Stimulated activated CD4-positive, alpha-beta T cell treated with anti-CD3 and anti-CD28 coated beads, TNF-alpha, amount 100 ng/mL, for 48 hours (primary cell): ENCODE data around the gene OR6X1.
"Not testable (repeated sequence)": the region's sequence is repeated elsewhere in the genome, so short reads cannot be mapped to it uniquely, and the experiment has no call there.

Experiments used
- DNase-seq, 3 donors: peaks; one replicate each; pipeline ENCODE4 v3.0.0-alpha.2; 2020; ENCODE audit warnings: low read depth in 3 of 3

Gene OR6X1

DNA sequence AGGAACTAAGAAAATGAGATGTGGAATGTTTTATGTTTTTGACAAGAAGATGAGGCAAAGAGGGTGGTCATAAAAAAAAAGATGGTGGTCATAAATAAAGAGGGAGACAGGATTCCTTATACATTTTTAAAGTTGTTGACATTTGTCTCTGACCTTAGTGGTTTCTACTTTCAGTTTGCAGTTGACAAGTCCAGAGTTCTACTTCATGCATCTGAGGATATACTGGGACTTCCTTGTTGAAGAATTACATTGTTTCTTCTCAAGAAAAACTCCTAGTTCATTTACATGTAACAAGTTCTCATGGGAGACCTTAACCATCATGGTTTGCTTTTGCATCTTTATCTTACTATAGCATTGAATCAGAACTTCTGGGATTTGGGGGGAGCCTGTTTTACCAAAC is 1.2 kb downstream of the OR6X1 start:
- DNase-seq: no peak

DNA sequence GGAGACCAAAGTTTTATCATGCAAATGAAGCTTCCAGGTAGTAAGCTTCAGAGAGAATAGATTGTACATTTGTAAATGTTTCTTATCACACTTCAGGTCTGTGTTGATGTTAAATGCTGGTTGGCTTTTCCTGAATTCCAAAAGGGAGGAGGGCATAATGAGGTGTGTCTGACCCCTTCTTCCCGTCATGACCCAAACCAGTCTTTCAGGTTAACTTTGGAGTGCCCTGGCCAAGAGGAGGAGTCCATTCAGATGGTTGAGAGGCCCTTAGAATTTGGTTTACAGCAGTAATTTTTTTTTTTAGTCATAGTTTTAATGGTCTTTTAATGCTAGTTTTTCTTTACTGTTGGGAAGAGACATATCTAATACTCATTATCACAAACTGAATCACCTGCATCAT is 2.5 kb downstream of the OR6X1 start:
- DNase-seq: no peak

GRCh38 chr11:123748349-123748748 is 6.0 kb downstream of the OR6X1 start:
- DNase-seq: not testable (repeated sequence)

- DNase-seq: no peak
Measured at GRCh38 chr11:123745764-123746451, 8.4 kb downstream of the OR6X1 start.

- no peak for DNase-seq
Measured at GRCh38 chr11:123742724-123743120, 11.6 kb downstream of the OR6X1 start.

DNA sequence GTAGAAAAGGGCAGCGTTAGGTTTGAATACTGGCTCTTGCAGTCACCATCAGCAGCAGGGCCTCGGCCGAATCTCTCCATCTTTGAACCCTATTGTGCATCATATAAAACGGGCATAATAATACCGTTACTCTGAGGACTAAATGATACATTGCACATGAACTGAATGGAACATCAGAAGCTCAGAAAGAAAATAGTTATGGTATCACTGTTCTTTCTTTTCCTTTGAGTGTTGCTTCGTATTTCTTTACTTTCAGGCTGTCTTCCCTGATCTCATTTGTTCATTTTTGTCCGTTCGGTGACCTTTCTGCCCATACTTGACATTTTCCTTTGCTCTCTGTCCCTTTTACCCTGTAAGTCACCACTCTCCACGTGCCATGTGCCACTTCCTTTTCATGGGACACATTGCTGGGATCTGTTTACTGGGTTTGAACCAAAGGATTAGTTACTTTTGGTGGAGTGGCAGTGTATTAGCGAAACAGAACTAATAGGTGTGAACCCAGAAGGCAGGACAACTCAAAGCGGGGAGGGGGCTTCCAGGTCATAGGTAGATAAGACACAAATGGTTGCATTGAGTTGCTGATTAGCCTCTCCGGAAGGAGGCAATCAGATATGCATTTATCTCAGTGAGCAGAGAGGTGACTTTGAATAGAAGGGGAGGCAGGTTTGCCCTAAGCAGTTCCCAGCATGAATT is 12.1 kb downstream of the OR6X1 start:
- DNase-seq: no peak

GRCh38 chr11:123741159-123742030 is 12.9 kb downstream of the OR6X1 start, which contains the start of gene ZNF202:
TSS of gene ZNF202 (minus strand) at chr11:123741660. CDS start at chr11:123730888, 10,772 bp downstream.
- peak; percentile 82 to 86 (median 85) for DNase-seq

DNA sequence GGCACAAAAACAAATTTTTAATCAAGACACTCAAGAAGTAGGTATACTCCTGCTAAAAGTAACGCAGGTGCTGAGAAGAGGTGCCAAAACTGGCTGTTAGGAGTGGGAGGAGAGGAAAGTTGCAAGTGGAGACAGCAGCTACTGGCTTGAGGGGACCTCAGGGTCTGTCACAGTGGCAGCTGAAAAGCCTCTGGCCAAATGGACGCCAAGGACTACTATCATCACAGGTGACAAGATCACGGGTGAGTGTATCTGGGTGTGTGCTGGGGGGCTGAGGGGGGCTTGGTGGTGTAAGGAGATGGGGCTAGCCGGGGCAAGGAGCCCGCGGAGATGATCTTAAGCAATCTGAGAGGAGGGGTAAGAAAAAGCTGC is 13.5 kb downstream of the OR6X1 start:
- no peak for DNase-seq

DNA sequence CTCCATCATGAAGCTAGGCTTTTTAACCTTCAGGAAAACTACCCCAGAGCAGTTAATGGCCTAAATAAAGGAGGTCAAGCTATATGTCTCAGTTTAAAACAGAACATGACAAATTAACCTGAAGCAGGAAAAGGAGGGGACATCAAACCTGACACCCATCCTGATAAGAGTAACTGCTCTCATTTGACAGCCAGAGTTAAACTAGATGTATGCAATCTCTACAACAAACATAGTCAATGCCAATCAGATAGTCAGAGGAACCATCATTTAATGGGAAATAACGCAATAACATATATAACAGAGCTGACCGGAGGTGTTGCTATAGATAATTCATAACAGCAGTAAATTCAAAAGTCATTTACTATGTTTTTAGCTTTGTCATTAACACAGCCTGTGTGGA is 15.9 kb downstream of the OR6X1 start:
- no peak for DNase-seq

- DNase-seq: no peak
Measured at GRCh38 chr11:123736769-123737168, 17.5 kb downstream of the OR6X1 start.

- DNase-seq: no peak
Measured at GRCh38 chr11:123729602-123730001, 24.7 kb downstream of the OR6X1 start.

- DNase-seq: no peak
Measured at GRCh38 chr11:123725995-123726655, 28.2 kb downstream of the OR6X1 start.

DNA sequence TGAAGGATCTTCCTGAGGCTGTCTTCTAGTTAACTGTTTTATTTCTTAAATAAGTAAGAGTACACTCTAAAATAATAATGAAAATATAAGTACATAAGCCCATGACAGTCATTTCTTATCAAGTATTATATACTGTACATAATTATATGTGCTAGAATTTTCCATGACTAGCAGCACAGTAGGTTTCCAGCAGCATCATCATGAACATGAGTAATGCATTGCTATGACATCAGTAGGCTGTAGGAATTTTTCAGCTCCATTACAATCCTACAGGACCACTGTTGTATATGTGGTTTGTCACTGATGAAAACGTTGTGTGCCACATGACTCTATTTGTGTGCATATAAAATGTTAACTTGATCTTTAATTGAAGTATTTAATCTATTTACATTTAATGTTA is 34.9 kb downstream of the OR6X1 start:
- no peak for DNase-seq

- DNase-seq: no peak
Measured at GRCh38 chr11:123718469-123718868, 35.8 kb downstream of the OR6X1 start.

DNA sequence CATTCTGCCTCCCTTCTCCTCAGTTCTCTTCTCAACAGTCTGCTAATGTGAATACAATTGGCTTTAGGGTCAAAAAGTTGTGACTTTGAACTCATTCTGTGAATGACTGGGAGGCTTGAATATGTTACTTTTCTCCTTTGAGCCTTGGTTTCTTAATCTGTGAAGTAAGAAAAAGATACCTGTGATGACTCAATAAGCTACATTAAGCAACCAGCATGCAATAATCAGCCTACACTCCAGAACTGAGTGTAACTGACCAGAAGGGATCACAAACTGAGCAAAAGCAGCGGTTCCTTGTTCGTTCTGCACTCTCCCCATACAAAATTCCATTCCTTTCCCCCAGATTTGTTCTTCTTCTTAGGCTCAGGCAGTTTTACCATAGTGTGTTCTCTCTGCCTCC is 36.3 kb downstream of the OR6X1 start:
- DNase-seq: no peak

DNA sequence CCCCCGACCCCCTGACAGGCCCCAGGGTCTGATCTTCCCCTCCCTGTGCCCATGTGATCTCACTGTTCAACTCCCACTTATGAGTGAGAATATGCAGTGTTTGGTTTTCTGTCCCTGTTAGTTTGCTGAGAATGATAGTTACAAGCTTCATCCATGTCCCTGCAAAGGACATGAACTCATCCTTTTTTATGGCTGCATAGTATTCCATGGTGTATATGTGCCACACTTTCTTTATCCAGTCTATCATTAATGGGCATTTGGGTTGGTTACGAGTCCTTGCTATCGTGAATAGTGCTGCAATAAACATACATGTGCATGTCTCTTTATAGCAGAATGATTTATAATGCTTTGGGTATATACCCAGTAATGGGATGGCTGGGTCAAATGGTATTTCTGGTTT is 41.7 kb downstream of the OR6X1 start:
- DNase-seq: not testable (repeated sequence)

DNA sequence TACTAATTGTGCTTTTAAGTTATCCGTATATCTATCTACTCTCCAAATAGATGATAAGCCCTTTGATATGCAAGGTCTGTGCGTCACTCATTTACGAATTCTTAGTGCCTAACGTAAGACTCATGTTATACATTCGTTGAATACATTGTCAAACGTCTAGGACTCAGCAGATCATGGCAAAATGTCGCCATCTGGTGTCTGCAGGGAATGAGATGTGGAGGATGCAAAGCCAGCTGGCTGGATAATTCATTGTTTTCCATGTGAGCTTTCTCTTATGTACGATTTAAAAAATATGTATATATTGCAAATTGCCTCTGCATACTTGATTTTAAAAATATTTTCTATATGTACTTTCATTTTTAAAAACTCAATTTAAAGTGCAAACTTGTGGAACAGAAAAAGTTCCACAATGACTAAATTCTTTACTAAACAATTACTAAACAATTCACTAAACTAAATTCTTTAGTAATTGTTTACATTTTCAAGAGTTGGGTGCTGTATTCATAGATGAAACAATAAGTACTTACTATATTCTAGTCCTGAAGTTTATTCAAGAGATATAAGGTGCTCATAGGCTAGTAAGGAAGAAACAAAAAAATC is 46.6 kb downstream of the OR6X1 start:
- peak; percentile 31 to 45 (median 33) for DNase-seq

GRCh38 chr11:123707206-123707605 is 47.1 kb downstream of the OR6X1 start:
- DNase-seq: no peak

DNA sequence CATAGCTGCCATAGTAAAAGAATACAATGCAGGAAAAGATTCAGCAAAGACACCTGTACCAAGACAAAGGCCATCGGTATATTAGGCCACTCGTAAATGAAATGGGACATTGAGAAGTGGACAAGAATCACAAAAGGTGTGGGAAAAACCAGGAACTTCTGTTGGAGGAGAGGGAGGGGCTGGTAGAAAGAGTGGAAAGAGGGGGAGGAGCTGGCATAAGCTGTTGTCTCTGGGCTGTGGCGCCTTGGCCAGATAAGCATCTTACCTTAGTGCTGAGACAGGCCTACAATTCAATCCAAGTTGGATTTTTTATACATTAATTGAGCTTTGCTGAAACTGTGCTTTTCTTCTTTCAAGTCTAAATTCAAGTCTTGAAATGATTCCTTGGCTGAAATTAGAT is 50.0 kb downstream of the OR6X1 start:
- DNase-seq: no peak
